Upper lobe of right lung (tissue), 1 donor: ENCODE data around the gene TESMIN. TPM values are rescaled to one million over a fixed set of nuclear protein-coding genes. Genes with fewer than 3 reads are reported as not detected.

Experiments
- ATAC-seq: fragments of 200-7000 bp; cut with Tn5 transposase; one replicate; pipeline ENCODE4 v1.9.1; 2020; ENCODE audit warnings: mild to moderate bottlenecking, moderate library complexity
- DNase-seq: peaks from one replicate; pipeline ENCODE4 v3.0.0-alpha.2; 2020
- H3K27ac ChIP-seq: fragments of 200-600 bp; one replicate; pipeline ENCODE4 v1.8.0; 2022
- H3K27me3 ChIP-seq: fragments of 200-600 bp; one replicate; pipeline ENCODE4 v1.8.0; 2022; ENCODE audit warnings: mild to moderate bottlenecking
- H3K36me3 ChIP-seq: fragments of 200-600 bp; one replicate; pipeline ENCODE4 v1.8.0; 2022
- H3K4me1 ChIP-seq: fragments of 200-600 bp; one replicate; pipeline ENCODE4 v1.8.0; 2022
- H3K4me3 ChIP-seq: fragments of 200-600 bp; one replicate; pipeline ENCODE4 v1.8.0; 2022; ENCODE audit warnings: mild to moderate bottlenecking
- H3K9me3 ChIP-seq: fragments of 200-600 bp; one replicate; pipeline ENCODE4 v1.8.0; 2022
- intact Hi-C: fragments of 100-400 bp; cut with DNase I; formaldehyde crosslinking; loops from one replicate; pipeline ENCODE4 v1.11.0; 2022
- long read RNA-seq: library from polyadenylated mRNA; unstranded; transcript quantifications from one replicate; pipeline ENCODE4 v2.0.0, GENCODE V29; 2021
- total RNA-seq: library from RNA; stranded (reverse); fragmentation: NEBNext Ultra II Directional; extraction: Animal tissue kit (Norgen Biotek cat#: 25700); gene quantifications from one replicate; pipeline ENCODE4 v1.2.1, GENCODE V29; 2021
- TF ChIP-seq, protein P1 (sequence below): fragments of 200-600 bp; IDR thresholded peaks from one replicate; pipeline ENCODE4 v1.8.0; 2022; ENCODE audit warnings: antibody characterized with exemption
- donor health status: DM: no; HTN: yes; CAD: no; lungs with severe emphysema.

TESMIN gene, protein sequence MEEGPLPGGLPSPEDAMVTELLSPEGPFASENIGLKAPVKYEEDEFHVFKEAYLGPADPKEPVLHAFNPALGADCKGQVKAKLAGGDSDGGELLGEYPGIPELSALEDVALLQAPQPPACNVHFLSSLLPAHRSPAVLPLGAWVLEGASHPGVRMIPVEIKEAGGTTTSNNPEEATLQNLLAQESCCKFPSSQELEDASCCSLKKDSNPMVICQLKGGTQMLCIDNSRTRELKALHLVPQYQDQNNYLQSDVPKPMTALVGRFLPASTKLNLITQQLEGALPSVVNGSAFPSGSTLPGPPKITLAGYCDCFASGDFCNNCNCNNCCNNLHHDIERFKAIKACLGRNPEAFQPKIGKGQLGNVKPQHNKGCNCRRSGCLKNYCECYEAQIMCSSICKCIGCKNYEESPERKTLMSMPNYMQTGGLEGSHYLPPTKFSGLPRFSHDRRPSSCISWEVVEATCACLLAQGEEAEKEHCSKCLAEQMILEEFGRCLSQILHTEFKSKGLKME
- total RNA-seq: 0.81 TPM
- long read RNA-seq: 0 reads

DNA sequence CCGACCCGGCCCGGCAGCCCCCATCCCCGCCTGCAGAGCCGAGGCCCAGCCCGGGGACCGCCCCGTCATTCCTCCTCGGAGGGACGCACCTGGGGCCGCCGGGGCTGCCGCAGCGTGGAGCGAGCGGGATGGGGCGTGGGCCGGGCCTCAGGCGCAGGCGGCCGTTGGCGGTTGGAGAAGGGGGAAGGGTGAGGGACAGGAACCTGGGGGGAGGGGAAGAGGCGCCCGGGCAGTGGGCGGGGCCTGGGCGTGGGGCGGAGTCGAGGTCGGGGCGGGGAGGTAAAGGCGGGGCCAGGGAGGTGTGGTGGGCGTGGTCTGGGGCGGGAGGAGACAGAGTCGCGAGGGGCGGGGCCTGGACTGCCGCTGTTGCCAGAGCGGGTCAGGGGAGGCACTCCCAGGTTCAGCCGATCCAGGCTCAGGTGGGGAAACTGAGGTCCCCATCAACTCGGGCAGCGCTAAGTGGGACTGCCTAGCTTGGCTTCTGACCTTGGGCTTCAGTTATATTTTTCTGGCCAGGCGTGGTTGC, at the start of gene TESMIN:
TESMIN (minus strand) TSS at position 190 of the 526 bp plus-strand sequence. CDS start 860 bp downstream, outside the sequence.
- Histone ChIP-seq H3K36me3 (peaks cover 5% of the 10 kb centered on the region), H3K9me3 (no peaks in the 10 kb centered on the region), H3K27me3 (no peaks in the 10 kb centered on the region), H3K27ac (no peak within 1 kb of the TSS), H3K4me3 (peak within 1 kb of the TSS; percentile 42), H3K4me1 (peaks cover 5% of the 10 kb centered on the region)
- intact Hi-C loops: no loop called here
- ATAC-seq (peak; percentile 99), DNase-seq (peak; percentile 96)
- TF ChIP-seq, protein P1, sequence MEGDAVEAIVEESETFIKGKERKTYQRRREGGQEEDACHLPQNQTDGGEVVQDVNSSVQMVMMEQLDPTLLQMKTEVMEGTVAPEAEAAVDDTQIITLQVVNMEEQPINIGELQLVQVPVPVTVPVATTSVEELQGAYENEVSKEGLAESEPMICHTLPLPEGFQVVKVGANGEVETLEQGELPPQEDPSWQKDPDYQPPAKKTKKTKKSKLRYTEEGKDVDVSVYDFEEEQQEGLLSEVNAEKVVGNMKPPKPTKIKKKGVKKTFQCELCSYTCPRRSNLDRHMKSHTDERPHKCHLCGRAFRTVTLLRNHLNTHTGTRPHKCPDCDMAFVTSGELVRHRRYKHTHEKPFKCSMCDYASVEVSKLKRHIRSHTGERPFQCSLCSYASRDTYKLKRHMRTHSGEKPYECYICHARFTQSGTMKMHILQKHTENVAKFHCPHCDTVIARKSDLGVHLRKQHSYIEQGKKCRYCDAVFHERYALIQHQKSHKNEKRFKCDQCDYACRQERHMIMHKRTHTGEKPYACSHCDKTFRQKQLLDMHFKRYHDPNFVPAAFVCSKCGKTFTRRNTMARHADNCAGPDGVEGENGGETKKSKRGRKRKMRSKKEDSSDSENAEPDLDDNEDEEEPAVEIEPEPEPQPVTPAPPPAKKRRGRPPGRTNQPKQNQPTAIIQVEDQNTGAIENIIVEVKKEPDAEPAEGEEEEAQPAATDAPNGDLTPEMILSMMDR: no peak

DNA sequence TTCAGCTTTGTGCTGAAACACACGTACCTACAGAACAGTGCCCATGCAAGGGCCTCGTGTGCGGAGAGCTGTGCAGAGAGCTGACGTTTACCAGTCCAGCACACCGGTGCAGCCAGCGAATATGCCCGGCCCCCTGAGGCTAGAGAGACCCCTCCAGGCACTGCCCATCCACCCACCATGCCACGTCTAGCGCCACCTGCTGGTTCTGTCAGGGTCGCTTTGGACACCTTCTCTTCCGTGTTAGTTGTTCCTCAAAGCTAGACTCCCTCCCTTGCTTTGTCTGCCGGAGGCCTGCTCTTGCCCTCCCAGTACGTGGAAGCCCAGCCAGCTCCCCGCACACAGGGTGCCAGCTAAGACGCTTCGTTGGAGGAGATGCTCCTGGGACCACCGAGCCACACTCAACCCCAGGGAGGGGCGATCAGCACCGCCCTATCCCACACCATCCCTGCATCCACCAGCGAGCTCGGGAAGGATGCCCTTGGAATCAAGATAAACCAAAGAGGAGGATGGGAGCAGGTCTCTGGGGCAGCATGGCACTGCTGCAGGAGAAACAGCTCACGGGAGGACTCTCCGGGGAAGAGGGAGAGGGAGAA, 47.0 kb upstream of the TESMIN start:
- intact Hi-C loops: no loop called here
- peaks cover 99% of the 10 kb centered on the region for H3K36me3 ChIP-seq
- TF ChIP-seq, protein P1: peak; percentile 54
- no peaks in the 10 kb centered on the region for H3K9me3 ChIP-seq
- DNase-seq (no peak), ATAC-seq (peak; percentile 69)
- H3K4me1 ChIP-seq: no peaks in the 10 kb centered on the region
- H3K27ac ChIP-seq: no peak overlapping the region
- H3K4me3 ChIP-seq: no peak overlapping the region
- H3K27me3 ChIP-seq: no peaks in the 10 kb centered on the region

DNA sequence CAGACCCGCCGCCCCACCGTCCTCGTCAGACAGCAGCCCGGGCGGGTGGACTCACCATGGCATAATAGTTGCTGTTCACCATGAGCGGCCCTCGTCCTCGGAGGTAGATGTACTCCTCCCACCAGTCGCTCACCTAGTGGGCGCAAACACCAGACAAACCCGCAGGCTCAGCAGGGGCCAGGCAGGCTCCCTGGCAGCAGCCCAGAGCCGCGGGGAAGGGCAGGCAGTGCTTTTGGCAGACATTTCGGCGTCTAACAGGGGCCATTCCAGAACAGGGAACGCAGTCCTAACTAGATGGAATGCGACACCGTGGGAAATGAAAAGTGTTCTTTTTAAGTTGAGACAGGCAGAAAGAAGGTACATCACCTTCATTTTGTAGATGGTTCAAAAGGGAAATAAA, 45.5 kb upstream of the TESMIN start:
- TF ChIP-seq, protein P1: no peak
- H3K27ac ChIP-seq: no peak overlapping the region
- no peak for DNase-seq
- intact Hi-C loops: no loop called here
- no peaks in the 10 kb centered on the region for H3K4me1 ChIP-seq
- no peaks in the 10 kb centered on the region for H3K27me3 ChIP-seq
- H3K4me3 ChIP-seq: no peak overlapping the region
- no peak for ATAC-seq
- peaks cover 97% of the 10 kb centered on the region for H3K36me3 ChIP-seq
- H3K9me3 ChIP-seq: no peaks in the 10 kb centered on the region

DNA sequence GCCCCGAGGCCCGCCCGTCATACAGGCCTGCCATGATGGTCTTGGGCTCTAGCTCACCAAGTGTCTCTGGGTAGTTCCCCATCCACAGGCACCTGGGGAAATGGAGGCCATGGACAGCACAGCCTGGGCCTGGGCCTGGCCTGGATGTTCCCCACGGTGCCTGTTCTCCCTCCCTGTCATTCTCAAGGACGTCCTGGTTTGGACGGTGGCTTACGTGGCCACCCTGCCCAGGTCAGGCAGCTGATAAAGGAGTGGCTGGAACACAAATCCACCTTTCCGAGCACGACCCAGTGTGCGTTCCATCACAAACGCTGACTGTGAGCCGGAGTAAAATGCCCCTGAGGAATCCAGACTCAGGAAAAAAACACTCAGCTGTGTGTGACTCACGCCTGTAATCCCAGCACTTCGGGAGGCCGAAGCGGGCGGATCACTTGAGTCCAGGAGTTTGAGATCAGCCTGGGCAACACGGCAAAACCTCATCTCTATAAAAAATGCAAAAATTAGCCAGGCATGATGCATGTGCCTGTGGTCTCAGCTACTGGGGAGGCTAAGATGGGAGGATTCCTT, 41.2 kb upstream of the TESMIN start:
- intact Hi-C loops: no loop called here
- TF ChIP-seq, protein P1: no peak
- Histone ChIP-seq H3K27ac (no peak overlapping the region), H3K9me3 (no peaks in the 10 kb centered on the region), H3K36me3 (peaks cover 92% of the 10 kb centered on the region), H3K4me1 (no peaks in the 10 kb centered on the region), H3K4me3 (no peak overlapping the region), H3K27me3 (no peaks in the 10 kb centered on the region)
- ATAC-seq: no peak
- DNase-seq: no peak

DNA sequence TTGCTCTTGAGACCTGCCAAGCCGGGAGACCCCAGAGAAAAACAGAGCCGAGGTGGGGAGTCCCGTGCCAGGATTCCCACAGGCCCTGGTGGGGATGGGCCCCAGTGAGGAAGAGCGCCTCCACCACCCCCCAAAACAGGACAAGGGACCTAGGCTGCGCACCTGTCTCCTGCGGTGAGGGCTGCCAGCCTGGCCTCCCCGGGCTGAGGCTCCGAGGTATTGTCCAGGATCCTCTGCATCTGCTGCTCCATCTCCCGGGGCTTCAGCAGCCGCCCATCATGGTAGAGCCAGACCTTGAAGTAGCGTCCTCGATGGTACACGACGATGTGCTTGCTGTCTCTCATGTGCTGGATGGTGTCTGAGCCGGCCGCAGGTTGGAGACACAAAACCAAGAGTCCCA, 33.3 kb upstream of the TESMIN start:
- peaks cover 92% of the 10 kb centered on the region for H3K36me3 ChIP-seq
- no peak for ATAC-seq

More for the DNA sequence above, 33.3 kb upstream of the TESMIN start:
- intact Hi-C loops: no loop called here
- H3K27ac ChIP-seq: no peak overlapping the region
- H3K27me3 ChIP-seq: no peaks in the 10 kb centered on the region
- TF ChIP-seq, protein P1: no peak
- H3K4me3 ChIP-seq: no peak overlapping the region
- H3K4me1 ChIP-seq: no peaks in the 10 kb centered on the region
- no peaks in the 10 kb centered on the region for H3K9me3 ChIP-seq
- no peak for DNase-seq
